ENCODE results near the gene RC3H1. TPM values are rescaled to one million over a fixed set of nuclear protein-coding genes. Genes with fewer than 3 reads are reported as not detected.
A peak's percentile ranks its signal among the peaks of the same experiment; 100 is the strongest.

RC3H1 gene
- total and polyA plus RNA-seq, 9 of the 15 experiments (the other 6 are each of a cell fraction or from before 2014, with no cell fraction given) = 2.4 to 31.7 (median 12.4) TPM

- TF ChIP-seq KDM5B (IDR thresholded peaks at IDR 0.05; ENCODE audit: insufficient replicate concordance, low read depth, low read length) (peak; percentile 98), MCM5 (IDR thresholded peaks at IDR 0.05; ENCODE audit: low read depth) (no peak), SIN3A (IDR thresholded peaks at IDR 0.05; ENCODE audit: borderline replicate concordance in 2 of 2, control insufficient read depth in 1 of 2, low read depth in 2 of 2, low read length in 2 of 2) (peak; percentile 63 to 85; a peak in 2 of 4 replicates), PHF20 (IDR thresholded peaks at IDR 0.05; ENCODE audit: partially characterized antibody) (peak; percentile 55), ZNF75A (CRISPR knock-in tag; IDR thresholded peaks at IDR 0.05) (no peak), ZNF696 (CRISPR knock-in tag; conservative IDR thresholded peaks at IDR 0.05) (no peak), ADNP (tag; IDR thresholded peaks at IDR 0.05) (no peak), SLC30A9 (CRISPR knock-in tag; IDR thresholded peaks at IDR 0.05) (no peak), XRCC4 (IDR thresholded peaks at IDR 0.05; ENCODE audit: extremely low read depth, insufficient read depth, insufficient read length) (no peak), ZBTB33 (CRISPR knock-in tag; IDR thresholded peaks at IDR 0.05) (0 out of 2 replicates have a peak, but pooled peaks have one; percentile 13), GATAD2A (IDR thresholded peaks at IDR 0.05) (no peak; the same call in 1 of the 2 replicates), NUFIP1 (IDR thresholded peaks at IDR 0.05; ENCODE audit: partially characterized antibody) (no peak), CHD4 (IDR thresholded peaks at IDR 0.05; ENCODE audit: insufficient read depth, insufficient replicate concordance, low read depth, low read length, poor library complexity, severe bottlenecking) (no peak), TBP (optimal IDR thresholded peaks at IDR 0.05; ENCODE audit: low read depth, low read length) (peak; percentile 91)
- TF ChIP-seq, protein P1, sequence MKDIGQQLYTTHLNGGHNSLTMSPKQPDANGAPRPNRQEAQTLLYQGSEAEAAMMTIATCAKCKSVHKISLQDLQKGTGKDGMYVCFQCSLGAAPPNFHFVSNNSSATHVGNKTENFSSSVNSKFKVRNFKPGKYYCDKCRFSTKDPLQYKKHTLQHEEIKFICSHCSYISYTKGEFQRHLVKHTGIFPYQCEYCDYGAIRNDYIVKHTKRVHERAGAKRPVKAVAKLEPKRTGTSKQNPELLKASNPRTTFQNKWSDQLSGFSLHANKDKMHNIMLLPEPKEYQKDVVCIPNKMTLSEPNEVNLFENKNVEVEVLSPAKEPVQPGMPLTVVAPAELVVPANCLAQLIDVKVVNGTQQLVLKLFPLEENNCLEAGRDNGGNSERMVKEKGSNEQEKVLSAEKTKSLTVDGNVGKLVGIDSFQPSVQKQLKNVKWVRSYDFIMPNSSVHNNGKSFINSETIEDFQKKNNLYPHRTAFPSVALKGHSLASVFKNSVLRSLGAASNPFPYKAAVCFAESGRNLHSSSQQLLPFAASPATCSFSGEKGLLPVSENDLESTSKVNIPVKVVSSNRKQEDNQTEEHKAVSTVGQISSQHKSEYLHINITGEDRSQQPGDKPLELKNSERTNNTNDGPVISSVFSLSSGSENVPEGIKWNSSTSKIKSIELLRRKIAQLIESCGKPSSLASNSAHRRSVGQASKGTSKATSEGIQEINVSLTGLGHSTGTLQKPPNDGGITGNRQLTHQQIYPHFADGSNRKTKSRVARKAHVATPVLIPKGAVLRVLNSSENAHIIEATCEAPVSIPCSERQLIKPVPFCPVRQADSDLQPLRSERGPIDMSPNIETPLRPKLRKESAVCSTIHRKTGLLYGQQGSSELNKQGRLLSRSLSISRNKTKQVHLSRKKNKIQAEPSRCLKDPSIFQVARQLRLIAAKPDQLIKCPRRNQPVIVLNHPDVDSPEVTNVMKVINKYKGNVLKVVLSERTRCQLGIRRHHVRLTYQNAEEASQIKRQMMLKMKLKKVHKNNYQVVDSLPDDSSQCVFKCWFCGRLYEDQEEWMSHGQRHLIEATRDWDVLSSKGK (CRISPR knock-in tag; IDR thresholded peaks at IDR 0.05) = no peak
- TF ChIP-seq, protein P2, sequence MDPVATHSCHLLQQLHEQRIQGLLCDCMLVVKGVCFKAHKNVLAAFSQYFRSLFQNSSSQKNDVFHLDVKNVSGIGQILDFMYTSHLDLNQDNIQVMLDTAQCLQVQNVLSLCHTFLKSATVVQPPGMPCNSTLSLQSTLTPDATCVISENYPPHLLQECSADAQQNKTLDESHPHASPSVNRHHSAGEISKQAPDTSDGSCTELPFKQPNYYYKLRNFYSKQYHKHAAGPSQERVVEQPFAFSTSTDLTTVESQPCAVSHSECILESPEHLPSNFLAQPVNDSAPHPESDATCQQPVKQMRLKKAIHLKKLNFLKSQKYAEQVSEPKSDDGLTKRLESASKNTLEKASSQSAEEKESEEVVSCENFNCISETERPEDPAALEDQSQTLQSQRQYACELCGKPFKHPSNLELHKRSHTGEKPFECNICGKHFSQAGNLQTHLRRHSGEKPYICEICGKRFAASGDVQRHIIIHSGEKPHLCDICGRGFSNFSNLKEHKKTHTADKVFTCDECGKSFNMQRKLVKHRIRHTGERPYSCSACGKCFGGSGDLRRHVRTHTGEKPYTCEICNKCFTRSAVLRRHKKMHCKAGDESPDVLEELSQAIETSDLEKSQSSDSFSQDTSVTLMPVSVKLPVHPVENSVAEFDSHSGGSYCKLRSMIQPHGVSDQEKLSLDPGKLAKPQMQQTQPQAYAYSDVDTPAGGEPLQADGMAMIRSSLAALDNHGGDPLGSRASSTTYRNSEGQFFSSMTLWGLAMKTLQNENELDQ (CRISPR knock-in tag; IDR thresholded peaks at IDR 0.05; ENCODE audit: borderline replicate concordance) = no peak
- TF ChIP-seq, protein P3, sequence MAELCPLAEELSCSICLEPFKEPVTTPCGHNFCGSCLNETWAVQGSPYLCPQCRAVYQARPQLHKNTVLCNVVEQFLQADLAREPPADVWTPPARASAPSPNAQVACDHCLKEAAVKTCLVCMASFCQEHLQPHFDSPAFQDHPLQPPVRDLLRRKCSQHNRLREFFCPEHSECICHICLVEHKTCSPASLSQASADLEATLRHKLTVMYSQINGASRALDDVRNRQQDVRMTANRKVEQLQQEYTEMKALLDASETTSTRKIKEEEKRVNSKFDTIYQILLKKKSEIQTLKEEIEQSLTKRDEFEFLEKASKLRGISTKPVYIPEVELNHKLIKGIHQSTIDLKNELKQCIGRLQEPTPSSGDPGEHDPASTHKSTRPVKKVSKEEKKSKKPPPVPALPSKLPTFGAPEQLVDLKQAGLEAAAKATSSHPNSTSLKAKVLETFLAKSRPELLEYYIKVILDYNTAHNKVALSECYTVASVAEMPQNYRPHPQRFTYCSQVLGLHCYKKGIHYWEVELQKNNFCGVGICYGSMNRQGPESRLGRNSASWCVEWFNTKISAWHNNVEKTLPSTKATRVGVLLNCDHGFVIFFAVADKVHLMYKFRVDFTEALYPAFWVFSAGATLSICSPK (IDR thresholded peaks at IDR 0.05; ENCODE audit: borderline replicate concordance) = no peak
Observed at GRCh38 chr1:174022080-174022975, at the start of gene RC3H1 (continued).

All from K562 (cell line).